A172 (cell line): ENCODE results near the gene TSPAN14. TPM values are rescaled to one million over a fixed set of nuclear protein-coding genes. Genes with fewer than 3 reads are reported as not detected.
"Not testable (repeated sequence)": the region's sequence is repeated elsewhere in the genome, so short reads cannot be mapped to it uniquely, and the experiment has no call there.

Source experiments
- DNase-seq: peaks from one replicate; pipeline ENCODE4 v3.0.0-alpha.2; 2015; ENCODE audit warnings: low spot score
- total RNA-seq: library from RNA; depleted of rRNA; stranded (reverse); fragments of >200 nt; shearing (Covaris generic); gene quantifications from 2 replicates; pipeline ENCODE4 v1.2.3, GENCODE V29; 2014

Gene TSPAN14
- total RNA-seq, 1 experiment from 2014 or later: 38.4 TPM

GRCh38 chr10:80522756-80523363 is 68.8 kb downstream of the TSPAN14 start:
- no peak for DNase-seq

- DNase-seq: no peak
These were observed 69.7 kb downstream of the TSPAN14 start for GRCh38 chr10:80523773-80524172.

GRCh38 chr10:80524190-80524909 is 70.2 kb downstream of the TSPAN14 start:
- no peak for DNase-seq

GRCh38 chr10:80526218-80526617 is 72.1 kb downstream of the TSPAN14 start:
- no peak for DNase-seq

GRCh38 chr10:80526742-80527141 is 72.6 kb downstream of the TSPAN14 start:
- DNase-seq: no peak

- DNase-seq: no peak
These were observed 74.1 kb downstream of the TSPAN14 start for GRCh38 chr10:80528185-80528700.

GRCh38 chr10:80528901-80529300 is 74.8 kb downstream of the TSPAN14 start:
- no peak for DNase-seq

- DNase-seq: no peak
These were observed 75.5 kb downstream of the TSPAN14 start for GRCh38 chr10:80529604-80530003.

GRCh38 chr10:80530251-80530650 is 76.1 kb downstream of the TSPAN14 start:
- peak; percentile 32 for DNase-seq

GRCh38 chr10:80530816-80531215 is 76.7 kb downstream of the TSPAN14 start:
- DNase-seq: no peak

- no peak for DNase-seq
These were observed 78.5 kb downstream of the TSPAN14 start for GRCh38 chr10:80532571-80532970.

GRCh38 chr10:80534059-80534458 is 79.9 kb downstream of the TSPAN14 start:
- not testable (repeated sequence) for DNase-seq

- DNase-seq: not testable (repeated sequence)
These were observed 80.5 kb downstream of the TSPAN14 start for GRCh38 chr10:80534646-80535045.

- no peak for DNase-seq
These were observed 81.7 kb downstream of the TSPAN14 start for GRCh38 chr10:80535671-80536360.

- no peak for DNase-seq
These were observed 82.3 kb downstream of the TSPAN14 start for GRCh38 chr10:80536361-80536835.

- no peak for DNase-seq
These were observed 83.1 kb downstream of the TSPAN14 start for GRCh38 chr10:80537086-80537735.

GRCh38 chr10:80537736-80538480 is 83.8 kb downstream of the TSPAN14 start, which contains the start of gene SH2D4B:
TSS of gene SH2D4B (plus strand) at chr10:80537902. CDS start at chr10:80538332, 430 bp downstream.
- no peak for DNase-seq

- no peak for DNase-seq
These were observed 84.5 kb downstream of the TSPAN14 start for GRCh38 chr10:80538481-80539185.

- no peak for DNase-seq
These were observed 85.4 kb downstream of the TSPAN14 start for GRCh38 chr10:80539421-80540031.

- no peak for DNase-seq
These were observed 86.0 kb downstream of the TSPAN14 start for GRCh38 chr10:80540136-80540535.
